ENCODE measurements around the gene AP1S2. TPM values are rescaled to one million over a fixed set of nuclear protein-coding genes. Genes with fewer than 3 reads are reported as not detected.
"Not testable (repeated sequence)": the region's sequence is repeated elsewhere in the genome, so short reads cannot be mapped to it uniquely, and the experiment has no call there.

AP1S2 gene
- 100 to 1,000 TPM in 2 of 6 donors, 10 to 100 TPM in 4; 78.8 to 122 (median 96.5) TPM for polyA plus RNA-seq (ENCODE audit: low read depth in 6 of 6)

DNA sequence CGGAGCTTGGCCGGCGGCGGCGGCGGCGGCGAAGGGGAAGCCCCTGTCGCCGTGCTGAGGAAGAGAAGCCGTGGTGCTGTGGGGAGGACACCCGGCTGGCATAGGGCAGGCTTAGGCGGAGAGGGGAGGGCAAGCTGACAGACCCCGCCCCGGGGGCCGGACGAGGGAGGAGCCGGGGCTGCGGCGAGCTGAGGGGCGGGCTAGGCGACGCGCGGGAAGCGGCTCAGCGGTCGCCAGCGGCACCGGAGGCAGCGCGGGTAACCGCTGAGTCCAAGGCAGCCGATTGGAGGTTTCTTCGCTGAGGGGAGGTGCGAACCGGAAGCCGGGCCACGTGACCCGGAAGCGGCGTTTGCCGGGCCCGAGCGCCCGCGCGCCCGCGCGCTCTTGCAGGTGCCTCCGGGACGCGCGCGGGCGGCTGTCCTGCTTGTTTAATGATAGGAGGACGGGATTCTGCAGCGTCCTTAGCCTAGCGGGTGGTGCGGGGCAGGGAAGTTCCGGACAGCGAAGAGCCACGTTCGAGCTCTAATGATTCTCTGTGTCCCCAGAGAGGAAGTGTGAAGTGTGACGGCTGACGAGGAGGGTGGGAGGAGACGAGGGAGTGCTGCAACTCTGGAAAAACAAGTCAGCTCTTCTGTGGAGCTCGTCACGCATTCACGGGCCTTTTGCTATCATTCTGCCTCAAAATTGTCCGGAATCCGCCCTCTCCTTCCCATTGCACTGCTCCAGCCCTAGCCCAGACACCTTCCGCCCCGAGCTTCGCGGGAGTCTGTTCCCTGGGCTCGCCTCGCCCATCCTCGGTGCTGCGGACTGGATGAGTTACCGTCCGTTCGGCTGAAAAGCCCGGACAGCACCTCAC is at the start of gene AP1S2:
AP1S2 (minus strand) TSS at position 102 of the 856 bp plus-strand sequence. CDS start 2,289 bp downstream, outside the sequence.
- Mint-ChIP-seq H3K27ac (peak within 1 kb of the TSS; percentile 98 to 99 (median 99)), H3K36me3 (peaks cover 6 to 14% of the 10 kb centered on the region in 2 donors), H3K27me3 (no peaks in the 10 kb centered on the region), H3K9me3 (no peaks in the 10 kb centered on the region), H3K4me3 (peak within 1 kb of the TSS; percentile 93 to 98 (median 97)), H3K4me1 (peaks cover 14 to 40% (median 23%) of the 10 kb centered on the region in 3 donors)
- ATAC-seq (ENCODE audit: low read depth in 2 of 2) (peak; percentile 83 to 87), DNase-seq (peak; percentile 99)

DNA sequence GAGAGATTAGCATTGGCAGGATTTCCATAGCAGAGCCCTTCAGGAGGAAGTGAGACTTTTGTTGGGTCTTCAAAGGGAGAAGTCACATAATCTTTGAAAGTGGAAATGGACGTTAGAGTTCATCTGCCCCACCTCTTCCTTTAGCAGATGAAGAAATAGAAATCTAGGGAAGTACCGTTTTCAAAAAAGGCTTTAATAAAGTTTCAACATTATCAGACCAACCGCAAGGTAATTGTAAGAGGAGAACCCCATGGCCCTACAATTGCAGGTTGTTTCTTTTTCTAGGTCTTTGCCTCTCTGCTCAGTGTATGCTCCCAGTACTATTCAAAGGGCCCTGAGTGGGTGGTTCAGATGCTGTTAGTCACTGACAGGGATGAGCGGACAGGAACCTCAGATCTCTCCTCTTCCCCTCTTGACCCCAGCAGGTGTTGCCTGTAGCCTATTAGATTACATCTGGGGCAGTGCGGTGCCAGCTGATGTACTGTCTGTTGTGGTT is 48.6 kb upstream of the AP1S2 start:
- Mint-ChIP-seq H3K27me3 (no peaks in the 10 kb centered on the region), H3K4me1 (peaks cover 7 to 31% (median 9%) of the 10 kb centered on the region in 3 donors), H3K9me3 (peaks cover 5 to 35% (median 25%) of the 10 kb centered on the region in 7 donors), H3K27ac (peak overlapping the region; percentile 85 to 96 (median 94)), H3K4me3 (peak overlapping the region; percentile 59 to 87 (median 82)), H3K36me3 (peaks cover 11 to 17% of the 10 kb centered on the region in 2 donors)
- peak; percentile 94 to 95 for ATAC-seq (ENCODE audit: low read depth in 2 of 2)
- DNase-seq, result peak; percentile 73

- Mint-ChIP-seq H3K4me3 (no peak overlapping the region), H3K9me3 (peaks cover 4 to 21% (median 14%) of the 10 kb centered on the region in 7 donors), H3K36me3 (peaks cover 9 to 27% of the 10 kb centered on the region in 2 donors), H3K27me3 (peaks cover 0 to 17% (median 0%) of the 10 kb centered on the region in 3 donors), H3K4me1 (peaks cover 5 to 9% (median 8%) of the 10 kb centered on the region in 3 donors), H3K27ac (no peak overlapping the region)
- DNase-seq, result no peak
- no peak for ATAC-seq (ENCODE audit: low read depth in 2 of 2)
Observed at GRCh38 chrX:15895334-15895733, 40.7 kb upstream of the AP1S2 start.

GRCh38 chrX:15894724-15895123 is 40.1 kb upstream of the AP1S2 start:
- Mint-ChIP-seq H3K4me3 (no peak overlapping the region), H3K27me3 (peaks cover 0 to 17% (median 0%) of the 10 kb centered on the region in 3 donors), H3K27ac (no peak overlapping the region), H3K36me3 (peaks cover 4 to 27% of the 10 kb centered on the region in 2 donors), H3K4me1 (peaks cover 5 to 9% (median 8%) of the 10 kb centered on the region in 3 donors), H3K9me3 (peaks cover 4 to 17% (median 10%) of the 10 kb centered on the region in 7 donors)
- ATAC-seq (ENCODE audit: low read depth in 2 of 2), result no peak
- DNase-seq, result no peak

- H3K36me3 Mint-ChIP-seq, result peaks cover 4 to 19% of the 10 kb centered on the region in 2 donors
- DNase-seq (no peak), ATAC-seq (ENCODE audit: low read depth in 2 of 2) (no peak)
- H3K27me3 Mint-ChIP-seq, result peaks cover 0 to 17% (median 0%) of the 10 kb centered on the region in 3 donors
- H3K4me3 Mint-ChIP-seq, result no peak overlapping the region
- peaks cover 5 to 9% (median 8%) of the 10 kb centered on the region in 3 donors for H3K4me1 Mint-ChIP-seq
- no peak overlapping the region for H3K27ac Mint-ChIP-seq
- H3K9me3 Mint-ChIP-seq, result peaks cover 0 to 9% (median 3%) of the 10 kb centered on the region in 7 donors
Observed at GRCh38 chrX:15890463-15890862, 35.9 kb upstream of the AP1S2 start.

DNA sequence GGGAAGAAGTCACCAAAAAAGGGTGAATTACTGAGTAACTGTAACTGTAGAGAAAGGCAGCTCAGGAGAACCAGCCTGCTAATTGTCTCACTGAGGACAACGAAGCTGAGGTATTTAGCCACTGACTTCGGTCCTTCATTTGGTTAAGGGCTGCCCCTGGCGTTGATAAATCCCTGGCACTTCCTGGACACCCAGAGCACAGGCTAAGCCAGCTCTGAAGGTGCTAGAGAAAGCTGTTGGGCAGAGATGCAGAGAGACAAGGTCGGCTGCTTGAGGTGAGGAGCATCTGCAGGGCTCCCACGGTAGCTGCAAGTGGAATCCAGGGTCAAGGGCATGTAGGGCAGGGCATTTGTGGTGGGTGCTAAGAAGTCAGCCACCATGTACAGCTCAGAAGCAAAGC is 33.4 kb upstream of the AP1S2 start:
- H3K9me3 Mint-ChIP-seq, result peaks cover 0 to 8% (median 0%) of the 10 kb centered on the region in 7 donors
- peaks cover 4 to 13% (median 6%) of the 10 kb centered on the region in 3 donors for H3K4me1 Mint-ChIP-seq
- H3K27ac Mint-ChIP-seq, result no peak overlapping the region
- peaks cover 4 to 10% of the 10 kb centered on the region in 2 donors for H3K36me3 Mint-ChIP-seq
- no peak overlapping the region for H3K4me3 Mint-ChIP-seq
- ATAC-seq (ENCODE audit: low read depth in 2 of 2), result no peak
- peaks cover 0 to 17% (median 0%) of the 10 kb centered on the region in 3 donors for H3K27me3 Mint-ChIP-seq
- no peak for DNase-seq

GRCh38 chrX:15883540-15883863 is 28.9 kb upstream of the AP1S2 start:
- peaks cover 8 to 18% of the 10 kb centered on the region in 2 donors for H3K36me3 Mint-ChIP-seq
- peaks cover 0 to 17% (median 0%) of the 10 kb centered on the region in 3 donors for H3K27me3 Mint-ChIP-seq
- no peak for DNase-seq
- no peak for ATAC-seq (ENCODE audit: low read depth in 2 of 2)
- peak overlapping the region in 1 of 8 donors; percentile 10 for H3K4me3 Mint-ChIP-seq
- peaks cover 11 to 16% (median 14%) of the 10 kb centered on the region in 3 donors for H3K4me1 Mint-ChIP-seq
- H3K27ac Mint-ChIP-seq, result no peak overlapping the region
- H3K9me3 Mint-ChIP-seq, result peaks cover 2 to 25% (median 14%) of the 10 kb centered on the region in 7 donors

- ATAC-seq (ENCODE audit: low read depth in 2 of 2) (no peak), DNase-seq (no peak)
- H3K4me1 Mint-ChIP-seq, result peaks cover 11 to 16% (median 14%) of the 10 kb centered on the region in 3 donors
- peak overlapping the region in 1 of 8 donors; percentile 22 for H3K4me3 Mint-ChIP-seq
- H3K27me3 Mint-ChIP-seq, result peaks cover 0 to 17% (median 0%) of the 10 kb centered on the region in 3 donors
- H3K9me3 Mint-ChIP-seq, result peaks cover 2 to 27% (median 18%) of the 10 kb centered on the region in 7 donors
- peaks cover 8 to 20% of the 10 kb centered on the region in 2 donors for H3K36me3 Mint-ChIP-seq
- H3K27ac Mint-ChIP-seq, result peak overlapping the region in 1 of 6 donors; percentile 19
Observed at GRCh38 chrX:15882704-15883539, 28.3 kb upstream of the AP1S2 start.

DNA sequence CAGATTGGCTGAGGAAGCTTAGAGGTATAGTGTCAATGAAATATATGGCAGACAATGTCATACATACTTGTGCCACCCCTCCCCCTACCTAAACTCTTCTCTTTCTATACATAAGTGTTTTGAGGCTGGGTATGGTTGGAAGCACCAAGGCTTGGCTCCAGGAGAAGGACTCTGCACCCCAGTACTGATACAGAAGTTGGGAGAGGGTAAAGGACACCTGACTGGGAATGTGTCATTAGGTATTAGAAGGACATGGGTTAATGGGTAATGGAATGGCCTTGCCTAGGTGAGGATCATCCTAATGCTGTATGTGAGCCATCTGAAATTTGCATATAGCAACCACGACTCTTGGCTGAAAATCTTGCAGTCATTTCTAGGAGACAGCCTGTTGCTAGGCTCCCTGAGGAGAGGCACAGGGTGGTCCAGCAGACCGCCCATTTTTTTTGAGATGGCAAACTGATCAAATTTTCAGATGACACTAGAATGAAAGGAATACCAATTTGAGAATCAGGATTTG is 26.8 kb upstream of the AP1S2 start:
- peaks cover 11 to 16% (median 14%) of the 10 kb centered on the region in 3 donors for H3K4me1 Mint-ChIP-seq
- ATAC-seq (ENCODE audit: low read depth in 2 of 2) (no peak), DNase-seq (no peak)
- no peak overlapping the region for H3K4me3 Mint-ChIP-seq
- peaks cover 8 to 20% of the 10 kb centered on the region in 2 donors for H3K36me3 Mint-ChIP-seq
- H3K27me3 Mint-ChIP-seq, result peaks cover 0 to 17% (median 0%) of the 10 kb centered on the region in 3 donors
- no peak overlapping the region for H3K27ac Mint-ChIP-seq
- H3K9me3 Mint-ChIP-seq, result peaks cover 2 to 27% (median 18%) of the 10 kb centered on the region in 7 donors

- ATAC-seq (ENCODE audit: low read depth in 2 of 2); DNase-seq; H3K4me3 Mint-ChIP-seq; H3K27ac Mint-ChIP-seq: not testable (repeated sequence)
- Mint-ChIP-seq H3K36me3 (peaks cover 8 to 20% of the 10 kb centered on the region in 2 donors), H3K27me3 (peaks cover 0 to 19% (median 0%) of the 10 kb centered on the region in 3 donors), H3K9me3 (peaks cover 2 to 27% (median 18%) of the 10 kb centered on the region in 7 donors), H3K4me1 (peaks cover 7 to 12% (median 9%) of the 10 kb centered on the region in 3 donors)
Observed at GRCh38 chrX:15877914-15878313, 23.3 kb upstream of the AP1S2 start.

DNA sequence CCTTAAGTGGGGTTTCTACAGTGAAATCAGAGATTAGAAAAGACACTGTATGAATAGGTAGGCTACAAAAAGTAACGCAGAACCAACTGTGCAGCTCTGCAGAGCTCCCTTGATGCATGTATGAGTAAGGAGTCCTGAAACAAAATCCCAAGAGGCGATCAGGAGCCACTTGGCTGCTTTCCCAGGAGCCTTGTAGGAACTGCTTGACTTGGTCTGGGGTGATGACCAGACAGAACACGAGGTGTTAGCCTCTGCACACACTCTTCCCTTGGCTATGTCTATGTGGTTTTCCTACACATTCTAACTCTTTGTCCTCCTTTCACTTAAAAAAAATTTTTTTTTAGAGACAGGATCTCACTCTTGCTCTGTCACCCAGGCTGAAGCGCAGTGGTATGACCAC is 22.8 kb upstream of the AP1S2 start:
- no peak overlapping the region for H3K4me3 Mint-ChIP-seq
- DNase-seq (no peak), ATAC-seq (ENCODE audit: low read depth in 2 of 2) (no peak)
- peaks cover 8 to 20% of the 10 kb centered on the region in 2 donors for H3K36me3 Mint-ChIP-seq
- H3K27me3 Mint-ChIP-seq, result peaks cover 0 to 13% (median 0%) of the 10 kb centered on the region in 3 donors
- no peak overlapping the region for H3K27ac Mint-ChIP-seq
- H3K4me1 Mint-ChIP-seq, result peaks cover 2 to 9% (median 3%) of the 10 kb centered on the region in 3 donors
- peaks cover 2 to 27% (median 18%) of the 10 kb centered on the region in 7 donors for H3K9me3 Mint-ChIP-seq

DNA sequence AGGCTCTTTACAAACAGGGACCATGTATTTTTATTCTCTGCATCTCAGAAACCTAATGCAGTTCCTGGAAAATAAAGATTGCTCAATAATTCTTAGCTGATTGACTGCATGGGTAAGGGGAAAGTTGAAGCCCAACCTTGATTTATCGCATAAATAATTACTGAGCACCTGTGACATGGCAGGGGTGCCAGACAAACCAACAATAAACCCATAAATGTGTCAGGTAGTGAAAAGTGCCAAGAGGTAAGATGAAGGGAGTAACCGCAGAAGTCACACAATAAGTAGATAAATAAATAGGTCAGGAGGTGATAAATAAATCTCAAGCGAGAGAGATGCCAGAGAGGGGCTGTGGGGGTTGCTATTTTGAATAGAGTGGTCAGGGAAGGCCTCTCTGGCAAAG is 20.1 kb upstream of the AP1S2 start:
- peaks cover 0 to 3% (median 2%) of the 10 kb centered on the region in 3 donors for H3K4me1 Mint-ChIP-seq
- ATAC-seq (ENCODE audit: low read depth in 2 of 2), result no peak
- H3K4me3 Mint-ChIP-seq, result no peak overlapping the region
- peaks cover 0 to 12% (median 0%) of the 10 kb centered on the region in 3 donors for H3K27me3 Mint-ChIP-seq
- peaks cover 0 to 11% of the 10 kb centered on the region in 2 donors for H3K36me3 Mint-ChIP-seq
- no peak overlapping the region for H3K27ac Mint-ChIP-seq
- H3K9me3 Mint-ChIP-seq, result peaks cover 0 to 13% (median 7%) of the 10 kb centered on the region in 7 donors
- DNase-seq, result no peak
